Measurements from ENCODE around the gene ARHGAP15.
A peak's percentile ranks its signal among the peaks of the same experiment; 100 is the strongest.

ARHGAP15 gene

DNA sequence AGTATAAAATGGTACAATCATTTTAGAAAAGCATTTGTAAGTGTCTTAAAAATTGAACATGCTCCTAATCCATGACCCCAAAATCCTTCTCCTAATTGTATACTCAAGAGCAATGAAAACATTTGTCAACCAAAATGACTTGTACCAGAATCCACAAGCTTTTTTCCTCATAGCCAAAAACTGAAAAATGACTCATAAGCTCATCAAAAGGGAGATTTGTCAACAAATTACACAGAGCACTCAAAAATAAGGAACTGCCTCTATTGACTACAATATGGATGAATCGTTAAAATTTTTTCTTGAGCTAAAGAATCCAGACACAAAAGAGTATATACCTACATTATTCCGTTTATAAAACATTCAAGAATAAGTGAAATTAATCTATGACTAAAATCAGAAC, 544.8 kb downstream of the ARHGAP15 start:
- DNase-seq: no peak

DNA sequence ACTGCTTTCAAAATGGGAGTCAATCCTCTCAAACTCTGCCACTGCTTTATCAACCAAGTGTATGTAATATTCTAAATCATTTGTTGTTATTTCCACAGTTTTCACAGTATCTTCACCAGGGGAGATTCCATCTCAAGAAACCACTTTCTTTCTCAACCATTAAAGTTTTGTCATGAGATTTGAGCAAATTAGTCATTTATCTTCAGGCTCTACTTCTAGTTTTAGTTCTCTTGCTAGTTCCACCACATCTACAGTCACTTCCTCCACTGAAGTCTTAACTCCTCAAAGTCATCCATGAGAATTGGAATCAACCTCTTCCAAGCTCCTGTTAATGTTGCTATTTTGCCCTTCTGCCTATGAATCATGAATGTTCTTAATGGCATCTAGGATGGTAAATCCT, 545.8 kb downstream of the ARHGAP15 start:
- DNase-seq: no peak

DNA sequence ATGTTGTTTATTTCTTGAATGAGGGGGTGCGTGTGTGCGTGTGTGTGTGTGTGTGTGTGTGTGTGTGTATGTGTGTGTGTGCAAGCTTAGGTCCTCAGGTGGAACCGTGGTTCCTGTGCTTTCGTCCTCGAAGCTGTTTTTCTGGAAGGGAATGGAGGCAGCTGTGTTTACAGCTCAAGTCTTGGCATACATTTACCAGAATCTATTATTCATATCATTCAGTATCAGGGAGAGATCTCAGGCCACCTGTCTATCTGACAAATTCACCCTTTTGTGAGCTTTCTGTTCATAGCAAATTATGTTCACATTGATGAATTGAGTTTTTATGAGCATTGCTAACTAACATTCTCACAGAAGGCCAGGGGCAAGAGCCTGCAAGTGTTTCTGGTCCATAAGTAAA, 550.4 kb downstream of the ARHGAP15 start:
- DNase-seq: peak; percentile 73

DNA sequence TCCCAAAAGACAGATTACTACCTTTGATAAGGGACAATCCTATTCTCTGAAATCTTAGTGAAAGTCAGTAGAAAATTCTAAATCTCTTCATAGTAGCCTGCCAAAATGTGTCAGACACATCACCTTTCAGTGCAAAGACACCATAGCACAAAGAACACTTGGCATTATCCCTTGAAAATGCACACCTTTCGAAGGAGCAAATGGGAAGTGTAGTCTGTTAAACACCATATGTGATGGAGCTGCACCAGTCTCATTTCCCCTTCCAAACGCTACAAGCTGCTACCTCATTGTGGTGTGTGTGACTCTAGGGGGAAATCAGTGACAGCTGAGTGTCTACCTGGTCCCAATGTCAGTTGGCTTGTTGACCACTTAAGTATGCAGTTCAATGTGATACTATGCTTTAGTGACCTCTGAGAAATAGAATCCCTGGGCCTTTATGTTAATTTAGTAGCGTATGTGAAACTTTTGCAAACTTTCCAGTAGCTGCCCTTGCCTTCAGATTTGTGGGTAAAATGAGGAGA, 551.7 kb downstream of the ARHGAP15 start:
- no peak for DNase-seq

DNA sequence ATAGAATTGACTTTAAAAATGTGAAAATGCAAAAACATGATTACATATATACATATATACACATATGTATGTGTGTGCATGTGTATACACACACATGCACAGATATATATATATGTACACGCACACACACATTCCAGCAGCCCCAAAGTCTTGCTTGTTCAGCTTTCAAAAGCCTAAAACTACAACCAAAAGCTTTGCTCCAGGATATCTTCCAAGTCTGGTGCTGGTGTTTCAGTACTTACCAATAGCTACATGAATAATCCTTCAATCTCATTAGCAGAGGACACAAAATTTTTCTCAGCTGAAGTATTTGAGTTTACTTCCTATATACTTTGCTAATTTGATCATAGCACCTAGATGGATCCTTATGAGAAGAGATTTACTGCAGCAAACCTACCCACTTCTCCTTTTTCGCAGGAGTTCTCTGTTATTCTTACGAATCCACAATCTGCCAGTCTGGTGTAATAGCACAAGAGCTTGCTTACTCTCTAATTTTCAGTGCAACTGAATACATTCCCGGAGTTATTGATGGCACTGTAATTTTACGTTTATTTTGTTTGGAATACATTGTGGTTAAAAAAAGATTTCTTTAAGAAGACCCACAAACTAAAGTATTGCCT, 553.3 kb downstream of the ARHGAP15 start:
- DNase-seq: no peak

DNA sequence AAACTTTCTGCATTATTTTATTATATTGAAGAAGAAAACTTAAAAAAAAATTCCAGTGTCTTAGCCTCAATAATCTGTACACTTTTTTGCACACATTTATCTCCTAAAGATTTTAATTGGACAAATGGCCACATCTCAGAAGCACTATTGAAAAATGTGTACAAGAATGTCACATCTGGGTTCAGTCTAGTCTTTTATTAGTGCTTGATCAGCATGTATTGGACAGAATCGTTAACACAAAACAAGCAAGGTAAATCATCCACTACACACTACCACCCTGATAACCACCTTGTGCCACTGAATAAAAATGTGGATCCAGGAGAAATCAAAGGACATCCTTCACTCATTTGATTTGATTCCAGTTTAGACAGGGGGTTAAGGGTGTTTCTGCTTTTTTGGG, 554.8 kb downstream of the ARHGAP15 start:
- no peak for DNase-seq

DNA sequence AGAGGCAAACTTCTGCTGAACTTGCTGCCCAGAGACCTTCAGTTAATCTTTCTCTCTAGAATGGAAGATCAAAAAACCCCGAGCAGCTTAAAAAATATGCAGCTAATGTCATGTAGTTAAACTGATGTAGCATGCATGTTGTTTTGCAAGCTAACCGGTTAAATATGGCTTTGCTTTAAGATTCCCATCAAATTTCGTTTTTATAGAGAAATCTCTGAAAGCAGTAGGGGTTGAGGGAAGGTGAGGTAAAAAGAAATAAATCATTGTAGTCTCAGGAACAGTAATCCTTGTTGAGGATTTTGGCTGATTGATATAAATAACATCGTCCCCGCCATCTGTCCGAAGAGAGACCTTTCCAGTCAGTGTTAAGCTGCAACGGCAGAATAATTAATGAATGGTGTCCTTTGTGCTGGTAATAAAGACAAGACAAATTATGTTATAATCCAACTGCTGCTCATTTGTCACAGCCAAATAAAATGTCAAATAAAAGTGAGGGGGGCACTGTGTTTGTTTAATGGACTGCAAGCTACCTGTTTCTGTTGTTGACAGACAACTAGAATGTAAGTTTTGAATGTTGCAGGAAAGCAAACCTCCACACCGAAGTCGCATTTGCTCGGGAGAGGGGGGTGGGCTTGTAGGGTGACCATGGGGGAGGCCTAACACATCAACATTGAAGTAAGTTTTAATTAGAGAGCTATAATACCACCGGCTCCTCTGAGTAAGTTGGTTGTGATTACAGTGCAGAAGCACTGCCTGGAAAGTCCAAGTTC, 555.5 kb downstream of the ARHGAP15 start:
- no peak for DNase-seq

DNA sequence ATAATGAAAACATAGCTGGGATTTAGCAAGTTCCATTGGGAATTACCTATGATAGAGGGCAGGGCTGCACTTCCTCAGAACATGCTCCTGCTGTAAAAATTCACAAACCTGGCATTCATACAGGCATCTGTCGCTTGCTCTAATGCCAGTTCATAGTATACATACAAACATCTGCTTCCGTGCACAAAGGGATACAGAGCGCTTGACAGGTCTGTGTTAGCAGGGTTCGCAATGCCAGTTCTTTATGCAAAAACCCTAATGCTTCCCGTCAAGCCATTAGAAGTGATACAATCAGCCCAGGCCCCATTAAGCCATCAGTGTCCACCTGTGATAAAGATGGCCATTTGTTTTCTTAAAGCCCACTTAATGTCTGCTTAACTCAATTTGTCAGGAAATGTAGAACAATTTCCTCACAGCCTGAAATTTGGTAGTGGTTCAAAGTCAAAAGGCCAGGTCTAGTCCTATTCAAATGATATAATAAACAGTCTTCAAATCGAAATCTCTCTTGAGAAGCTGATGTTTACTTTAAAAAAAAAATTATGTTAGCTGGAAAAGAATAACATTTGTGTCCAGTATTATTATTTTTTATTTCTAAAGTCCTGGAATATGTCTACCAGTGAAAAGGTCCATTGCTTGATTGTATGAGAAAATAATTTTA, 556.3 kb downstream of the ARHGAP15 start:
- peak; percentile 81 for DNase-seq

DNA sequence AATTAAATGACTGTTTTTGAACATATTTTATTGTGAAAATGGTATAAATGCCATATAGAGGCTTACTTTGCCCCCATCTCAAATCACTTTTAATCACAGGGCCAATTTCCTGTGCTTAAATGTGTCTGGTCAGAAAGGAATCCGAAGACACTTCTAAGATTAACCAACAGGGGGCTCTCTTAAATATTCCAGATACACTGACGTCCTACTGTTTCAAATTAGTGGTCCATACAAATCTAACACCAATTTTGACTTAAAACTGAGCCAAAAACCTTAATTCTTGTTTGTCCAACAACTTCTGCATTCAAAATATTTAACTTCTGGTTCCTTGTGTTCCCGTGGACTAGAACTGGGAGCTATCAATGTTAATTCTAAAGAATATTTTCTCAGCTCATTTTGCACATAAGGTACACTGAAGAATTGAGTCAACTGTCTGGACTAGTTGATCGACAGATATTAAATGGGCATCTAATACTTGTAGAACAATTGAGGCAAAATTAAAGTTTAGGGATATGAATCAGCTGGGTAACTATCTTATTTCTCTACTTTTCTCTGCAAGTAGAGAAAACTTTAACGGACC, 557.5 kb downstream of the ARHGAP15 start:
- no peak for DNase-seq

DNA sequence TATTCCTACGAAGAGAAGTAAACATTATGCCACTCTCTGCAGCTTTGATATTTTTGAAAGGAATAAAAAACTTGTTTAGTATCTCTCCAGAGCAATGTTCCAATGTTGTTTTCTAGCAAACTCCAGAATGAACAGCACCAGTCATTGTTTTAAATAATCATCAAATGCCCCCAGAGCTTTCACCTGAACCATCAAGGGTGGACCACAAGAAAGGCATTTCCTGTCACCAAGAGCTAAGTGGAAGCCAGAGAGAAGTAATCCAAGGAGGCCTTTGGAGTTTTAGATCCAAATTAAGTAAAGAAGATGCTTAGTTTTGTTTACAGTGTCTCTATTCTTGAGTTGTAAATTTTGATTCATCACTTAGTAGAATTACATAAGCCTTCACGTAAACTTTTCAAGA, 559.0 kb downstream of the ARHGAP15 start:
- DNase-seq: no peak

DNA sequence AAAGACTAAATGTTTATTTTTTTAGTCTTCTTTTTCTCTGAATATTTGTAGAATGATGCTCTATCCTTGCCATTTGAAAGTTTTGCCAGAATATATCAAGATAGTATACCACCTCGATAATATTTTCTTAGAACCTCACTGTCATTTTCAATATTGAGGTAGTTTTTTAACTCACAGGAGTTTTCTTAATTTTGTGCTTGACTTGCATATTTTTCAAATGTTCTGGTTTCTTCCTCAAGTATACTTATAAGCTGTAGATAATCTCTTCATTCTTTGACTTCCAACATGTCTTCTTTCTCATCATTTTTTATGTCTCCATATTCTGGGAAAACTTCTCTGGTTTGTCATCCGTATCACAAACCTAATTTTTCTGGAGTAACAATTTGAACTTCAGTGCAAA, 559.6 kb downstream of the ARHGAP15 start:
- DNase-seq: no peak

DNA sequence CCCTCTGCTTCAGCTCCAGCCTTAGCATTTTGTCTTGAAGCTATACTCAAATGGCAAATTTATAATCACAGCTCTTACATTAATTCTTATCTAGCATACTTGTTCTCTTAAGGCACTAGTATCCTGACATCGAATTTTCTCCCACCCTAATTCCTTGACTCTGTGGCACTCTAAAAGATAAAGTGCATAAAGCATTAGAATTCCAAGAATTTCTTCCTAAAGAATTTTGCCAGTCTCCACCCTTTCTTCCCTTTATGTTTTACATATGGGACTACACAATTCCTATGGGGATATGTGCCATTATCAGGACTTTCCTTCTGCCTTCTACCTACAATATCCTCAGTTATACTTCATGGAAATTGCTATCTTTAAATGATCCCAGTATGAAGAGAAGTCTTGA, 560.3 kb downstream of the ARHGAP15 start:
- no peak for DNase-seq

DNA sequence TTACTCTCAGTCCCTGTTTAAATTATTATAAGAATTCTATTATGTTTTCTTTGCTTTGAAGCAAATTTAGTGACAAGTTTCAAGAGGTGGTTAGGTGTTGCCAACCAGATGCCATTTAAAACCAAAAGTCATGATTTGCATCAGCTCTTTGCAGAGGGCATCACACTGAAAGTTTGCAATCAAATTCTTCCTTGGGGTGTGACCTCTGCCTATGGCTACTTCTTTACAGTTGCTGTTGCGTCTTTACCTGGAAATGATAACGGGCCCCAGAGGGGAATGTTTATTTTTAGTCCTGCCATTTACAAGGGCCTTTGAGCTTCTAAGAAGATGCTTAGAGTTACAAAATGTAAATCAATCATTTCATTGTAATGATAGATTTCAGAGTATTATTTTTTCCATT, 561.0 kb downstream of the ARHGAP15 start:
- DNase-seq: no peak

DNA sequence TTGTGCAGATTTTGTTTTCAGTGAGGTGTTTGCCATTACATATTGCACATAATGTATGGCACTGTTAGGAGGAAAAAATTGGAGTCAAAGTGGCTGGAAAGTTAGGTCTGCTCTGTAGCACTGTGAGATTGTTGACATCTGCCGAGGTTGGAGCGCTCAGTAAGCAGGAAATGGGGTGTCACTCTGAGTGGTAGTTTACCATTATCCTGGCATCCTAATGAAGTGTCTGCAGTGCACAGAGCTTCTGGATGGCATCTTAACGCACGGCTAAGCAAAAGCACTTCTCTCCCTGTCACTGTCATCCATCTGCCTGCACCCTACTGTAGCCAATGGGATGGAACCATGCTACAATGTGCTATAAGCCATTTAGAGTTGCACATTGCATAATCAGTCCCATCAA, 561.9 kb downstream of the ARHGAP15 start:
- DNase-seq: no peak

DNA sequence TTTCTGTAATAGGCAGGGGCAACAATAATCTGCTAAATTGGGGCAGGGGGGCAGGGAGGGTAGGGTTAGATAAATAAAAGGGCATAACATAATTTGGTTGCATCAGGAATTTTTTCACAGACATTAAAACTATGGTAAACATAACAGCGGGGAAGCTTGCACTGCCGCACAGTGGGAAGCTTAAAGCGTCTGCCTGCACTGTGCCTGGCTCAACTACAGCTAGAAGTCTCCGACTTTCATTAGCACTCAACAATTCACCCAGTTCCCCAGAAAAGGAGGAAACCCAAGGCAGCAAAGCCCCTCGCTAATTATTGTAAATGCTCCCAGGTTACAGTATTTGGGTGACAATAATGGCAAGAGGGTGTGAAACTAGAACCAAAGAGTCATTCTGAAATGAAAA, 562.9 kb downstream of the ARHGAP15 start:
- DNase-seq: no peak

DNA sequence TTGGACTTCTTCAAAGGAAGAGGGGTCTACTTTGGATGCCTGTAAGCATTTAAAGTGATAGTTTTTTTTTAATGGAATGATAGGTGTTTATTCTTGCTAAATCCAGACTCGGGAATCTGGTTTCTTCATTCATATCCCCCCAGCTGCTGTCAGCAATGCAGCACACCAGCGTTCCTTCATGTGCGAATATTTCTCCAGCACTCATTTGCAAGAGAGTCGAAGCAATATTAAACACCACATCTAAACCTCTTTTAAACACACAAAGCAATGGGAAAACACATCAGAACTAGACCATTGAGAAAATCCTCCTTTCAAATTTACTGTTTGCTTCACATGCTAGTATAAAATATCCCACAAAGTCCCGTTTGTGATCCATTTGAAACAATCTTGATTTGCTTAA, 563.7 kb downstream of the ARHGAP15 start:
- DNase-seq: no peak

DNA sequence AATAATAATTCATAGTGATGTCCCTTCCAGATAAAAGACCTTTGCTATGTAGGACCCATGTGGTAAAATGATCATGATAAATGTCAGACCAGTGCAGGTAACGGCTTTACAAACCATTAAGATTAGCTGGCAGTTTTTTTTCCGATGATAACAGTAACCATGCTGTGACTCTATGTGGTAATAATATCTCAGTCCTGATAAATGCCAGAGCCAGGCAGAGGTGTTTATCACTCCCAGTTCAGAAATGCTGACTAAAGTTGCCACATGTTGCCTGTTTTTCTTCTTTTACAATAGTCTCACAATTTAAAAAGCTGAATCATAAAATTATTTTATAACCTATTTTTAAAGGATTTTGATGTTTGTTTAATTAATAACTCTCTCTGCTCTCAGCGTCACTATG, 565.1 kb downstream of the ARHGAP15 start:
- DNase-seq: no peak

DNA sequence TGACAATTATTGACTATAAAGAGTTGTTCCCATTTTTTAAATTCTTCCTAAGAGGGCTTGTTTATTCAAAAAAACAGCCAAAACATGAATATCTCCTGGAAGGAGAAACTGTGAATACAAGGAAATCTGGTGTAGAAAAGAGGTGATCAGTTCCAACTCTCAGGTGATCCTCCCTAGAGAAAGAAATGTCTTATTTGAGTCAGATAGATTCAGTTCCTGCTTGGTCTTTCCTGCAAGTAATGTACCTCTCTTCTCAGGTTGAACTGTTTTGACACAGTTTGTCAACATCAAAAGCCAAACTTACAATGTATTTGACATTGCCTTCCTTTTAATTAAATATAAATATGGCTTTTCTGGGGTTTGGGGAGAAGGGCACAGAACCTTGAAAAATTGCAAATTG, 567.4 kb downstream of the ARHGAP15 start:
- no peak for DNase-seq

DNA sequence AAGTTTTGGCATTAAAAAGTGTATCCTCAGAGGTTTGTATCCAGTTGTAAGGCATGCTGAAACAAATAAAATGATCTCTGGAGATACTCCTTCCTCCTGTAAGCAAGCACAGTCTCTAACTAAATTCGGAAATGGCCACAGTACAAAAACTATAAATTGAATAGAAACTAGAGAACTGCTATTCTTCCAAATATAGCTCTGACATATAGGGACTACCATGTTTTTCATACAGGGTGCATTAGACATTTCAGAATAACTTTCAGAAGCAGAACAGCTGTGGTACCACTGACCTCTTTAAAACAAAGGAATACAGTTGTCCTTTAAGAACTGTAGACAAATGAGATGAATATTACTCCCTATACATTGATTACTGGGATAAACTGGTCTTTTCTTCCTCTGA, 568.5 kb downstream of the ARHGAP15 start:
- no peak for DNase-seq

DNA sequence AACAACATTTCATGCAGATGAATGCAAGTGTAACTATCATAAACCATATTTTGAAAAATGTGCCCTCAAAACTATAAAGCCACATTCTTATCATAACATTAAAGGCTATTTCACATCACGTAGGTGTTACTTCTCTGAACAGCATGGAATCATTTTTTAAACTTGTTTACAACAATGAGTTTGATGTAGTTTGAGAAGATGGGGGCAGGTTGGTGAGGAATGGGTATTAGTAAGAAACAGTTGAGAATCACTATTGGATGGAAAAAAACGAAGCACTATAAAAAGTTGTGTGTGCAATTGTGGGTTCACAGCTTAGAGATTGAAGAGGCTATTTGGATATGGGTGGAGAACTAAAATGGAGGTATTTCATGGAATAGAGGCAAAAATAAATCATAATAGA, 569.1 kb downstream of the ARHGAP15 start:
- DNase-seq: no peak

DNA sequence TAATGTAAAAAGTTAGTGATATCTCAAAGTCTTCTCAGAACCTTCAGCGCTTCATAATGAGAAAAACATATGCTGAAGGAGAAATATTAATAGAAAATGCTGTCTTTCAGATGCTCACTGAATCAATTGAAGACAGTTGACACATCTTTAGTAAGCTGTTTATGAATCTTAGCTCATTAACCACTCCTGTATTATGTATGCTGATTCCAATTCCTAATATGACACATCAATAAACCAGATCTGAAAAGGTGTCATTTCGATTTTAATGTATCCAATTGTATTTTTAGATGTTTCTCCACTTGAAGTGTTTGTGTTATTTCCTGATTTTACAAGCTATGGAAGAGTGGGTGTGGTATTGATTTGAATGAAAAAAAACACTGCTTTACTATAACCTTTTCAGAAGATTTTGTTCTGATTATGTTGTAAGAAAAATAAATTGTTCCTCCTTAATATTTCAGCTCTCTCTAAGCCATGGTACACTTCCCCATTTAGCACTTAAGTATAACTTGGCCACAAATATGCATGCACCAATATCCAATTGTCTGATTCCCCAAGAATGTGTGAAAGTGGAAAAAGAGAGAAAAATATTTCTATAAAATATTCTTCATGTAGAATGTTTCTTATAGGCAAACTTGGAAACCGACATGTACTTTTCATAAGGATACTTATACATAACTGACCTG, 569.8 kb downstream of the ARHGAP15 start:
- DNase-seq: no peak

DNA sequence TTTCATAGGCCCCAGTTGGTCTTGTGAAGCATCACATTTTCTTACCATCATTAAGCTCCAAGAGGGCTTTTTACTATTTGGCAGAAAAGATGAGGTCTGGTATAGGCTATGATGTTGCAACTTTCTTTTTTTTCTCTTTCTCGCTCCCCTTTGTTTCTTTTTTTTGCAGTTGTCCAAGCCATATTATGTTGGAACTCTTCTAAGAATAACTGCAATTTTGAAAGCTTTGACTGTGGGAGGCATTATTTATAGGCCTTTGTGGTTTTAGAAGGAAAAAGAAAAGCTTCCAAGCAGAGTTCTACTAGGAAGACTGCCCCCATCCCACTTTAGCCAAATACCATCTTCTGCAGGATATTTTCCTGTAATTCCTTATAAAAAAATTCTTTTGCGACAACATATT, 571.6 kb downstream of the ARHGAP15 start:
- DNase-seq: no peak

DNA sequence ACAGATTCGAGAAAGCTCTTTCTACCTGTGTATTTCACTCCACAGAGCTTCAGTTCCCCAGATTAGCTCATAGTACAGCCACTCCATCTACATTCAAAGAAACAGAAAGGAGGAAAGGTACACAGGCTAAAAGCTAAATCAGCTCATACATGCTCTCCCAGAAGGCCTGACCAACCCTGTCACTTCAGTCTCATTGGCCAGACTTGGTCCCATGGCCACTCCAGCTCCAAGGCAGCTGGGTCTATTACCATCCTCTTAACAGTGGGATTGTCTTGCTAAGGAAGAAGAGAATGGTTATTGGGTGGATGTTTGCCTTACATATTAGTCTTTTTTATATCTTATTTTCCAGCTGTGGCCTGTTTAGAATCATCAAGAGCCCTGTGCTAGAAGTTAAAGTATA, 572.6 kb downstream of the ARHGAP15 start:
- DNase-seq: no peak

Data from DMS153 (cell line).